Measurements from ENCODE around the gene ENPP6.

DNA sequence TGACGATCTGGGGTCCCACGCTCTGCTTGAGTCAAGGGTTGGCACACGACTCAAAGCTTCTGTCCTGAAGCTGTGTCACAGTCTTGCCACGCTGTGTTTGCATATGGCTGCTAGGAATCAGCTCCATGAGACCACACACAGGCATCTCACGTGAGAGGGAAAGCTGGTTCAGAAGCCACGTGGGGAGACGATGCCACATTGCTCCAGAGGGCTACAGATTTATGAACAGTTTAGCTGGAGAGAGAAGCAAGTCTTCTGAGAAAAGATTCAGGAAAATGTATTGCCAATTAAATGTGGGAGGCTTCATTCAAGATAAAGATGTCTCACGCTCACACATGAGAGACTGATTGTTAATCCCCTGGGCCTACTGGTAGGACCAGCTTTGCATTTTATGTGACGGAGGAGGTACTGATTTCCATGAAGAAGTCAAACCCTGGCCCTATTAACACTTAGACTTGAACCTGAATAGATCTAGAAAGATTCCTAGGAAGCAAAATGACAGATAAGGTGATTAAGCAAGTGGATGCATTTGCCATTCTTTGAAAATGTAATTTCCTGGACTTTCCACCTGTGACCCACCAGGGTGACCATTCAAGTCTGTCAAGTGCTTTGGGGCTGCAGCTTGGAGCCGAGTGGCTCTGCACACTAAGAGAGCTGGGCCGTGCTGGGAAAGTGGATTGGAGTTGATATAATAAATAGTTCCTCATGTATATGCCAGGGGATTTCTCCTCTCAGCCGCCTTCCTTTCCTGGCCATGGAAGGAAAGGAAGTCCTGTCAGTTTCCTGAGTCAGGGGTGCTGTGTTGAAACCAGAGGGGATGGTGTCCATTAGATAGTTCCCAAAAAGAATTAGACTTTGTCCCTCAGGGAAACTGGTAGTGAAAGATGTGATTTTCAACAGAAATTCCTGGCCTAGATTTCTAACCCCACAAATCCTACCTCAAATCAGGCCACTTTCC lies 29.0 kb downstream of the ENPP6 start:
- TF ChIP-seq CTCF (IDR thresholded peaks at IDR 0.05; ENCODE audit: low read length) (no peak), EZH2 (IDR thresholded peaks at IDR 0.05; ENCODE audit: borderline replicate concordance, low read length) (no peak)
